Measurements from ENCODE around the gene FANCE. TPM values are rescaled to one million over a fixed set of nuclear protein-coding genes. Genes with fewer than 3 reads are reported as not detected.

FANCE gene
- total and polyA plus RNA-seq, 9 of the 15 experiments (the other 6 are each of a cell fraction or from before 2014, with no cell fraction given) = 5.7 to 30.2 (median 17.0) TPM

DNA sequence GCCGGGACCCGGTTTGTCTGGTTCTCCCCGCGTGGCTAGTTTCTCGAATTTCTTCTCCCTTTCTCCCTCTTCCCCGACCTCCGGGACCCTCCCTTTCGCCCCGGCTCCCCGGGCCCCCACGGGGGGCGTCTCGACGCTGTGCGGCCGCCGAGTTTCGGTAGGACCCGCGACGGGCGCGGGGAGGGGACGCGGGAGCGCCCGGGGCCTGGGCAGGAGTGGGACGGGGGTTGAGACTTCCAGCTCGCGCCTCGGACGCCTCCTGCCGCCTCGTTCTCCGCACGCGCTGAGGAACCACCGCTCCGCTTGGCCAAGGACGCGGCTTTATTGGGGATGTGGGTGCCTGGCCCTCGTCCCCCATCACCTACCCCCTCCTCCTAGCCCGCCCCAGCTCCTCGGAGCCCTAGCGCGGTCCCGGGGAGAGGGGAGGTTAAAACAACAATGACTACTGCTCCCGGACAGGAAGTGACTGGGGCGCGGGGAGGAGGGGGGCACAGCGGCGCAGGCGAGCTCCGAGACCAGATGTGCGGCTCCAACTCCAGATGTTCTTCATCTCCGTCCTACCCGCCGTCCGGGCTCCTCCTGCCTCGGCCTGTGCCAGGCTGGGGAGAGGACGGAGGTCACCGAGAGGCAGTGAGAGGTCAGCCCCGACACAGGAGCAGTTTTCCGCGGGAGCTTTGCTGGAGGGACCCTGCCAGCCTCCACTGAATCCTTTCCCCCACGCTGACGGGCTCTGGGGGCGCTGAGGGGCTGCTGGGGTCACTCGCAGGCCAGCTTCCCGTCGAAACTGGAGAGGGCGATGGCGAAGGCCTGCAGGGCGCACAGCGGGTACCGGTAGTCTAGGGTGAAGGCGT, 45.7 kb downstream of the FANCE start (continued):
- TF ChIP-seq CBX3 (IDR thresholded peaks at IDR 0.05; ENCODE audit: borderline replicate concordance in 1 of 2, low read length in 2 of 2) = peak in 1 of 2 experiments; percentile 35; a peak in 1 of 3 replicates
- TF ChIP-seq, protein P1, sequence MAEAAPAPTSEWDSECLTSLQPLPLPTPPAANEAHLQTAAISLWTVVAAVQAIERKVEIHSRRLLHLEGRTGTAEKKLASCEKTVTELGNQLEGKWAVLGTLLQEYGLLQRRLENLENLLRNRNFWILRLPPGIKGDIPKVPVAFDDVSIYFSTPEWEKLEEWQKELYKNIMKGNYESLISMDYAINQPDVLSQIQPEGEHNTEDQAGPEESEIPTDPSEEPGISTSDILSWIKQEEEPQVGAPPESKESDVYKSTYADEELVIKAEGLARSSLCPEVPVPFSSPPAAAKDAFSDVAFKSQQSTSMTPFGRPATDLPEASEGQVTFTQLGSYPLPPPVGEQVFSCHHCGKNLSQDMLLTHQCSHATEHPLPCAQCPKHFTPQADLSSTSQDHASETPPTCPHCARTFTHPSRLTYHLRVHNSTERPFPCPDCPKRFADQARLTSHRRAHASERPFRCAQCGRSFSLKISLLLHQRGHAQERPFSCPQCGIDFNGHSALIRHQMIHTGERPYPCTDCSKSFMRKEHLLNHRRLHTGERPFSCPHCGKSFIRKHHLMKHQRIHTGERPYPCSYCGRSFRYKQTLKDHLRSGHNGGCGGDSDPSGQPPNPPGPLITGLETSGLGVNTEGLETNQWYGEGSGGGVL (CRISPR knock-in tag; IDR thresholded peaks at IDR 0.05) = no peak
- no peak for TF ChIP-seq KLF1 (tag; IDR thresholded peaks at IDR 0.05)
- no peak for TF ChIP-seq JUN (IDR thresholded peaks at IDR 0.05; ENCODE audit: borderline replicate concordance, low read depth, low read length)
- TF ChIP-seq JUN (CRISPR knock-in tag; IDR thresholded peaks at IDR 0.05; ENCODE audit: borderline replicate concordance) = peak; percentile 44; the same call in 1 of the 2 replicates
- TF ChIP-seq ZNF140 (CRISPR knock-in tag; IDR thresholded peaks at IDR 0.05) = no peak
- TF ChIP-seq SMARCE1 (IDR thresholded peaks at IDR 0.05) = peak; percentile 48; the same call in 1 of the 2 replicates
- TF ChIP-seq NUFIP1 (IDR thresholded peaks at IDR 0.05; ENCODE audit: partially characterized antibody) = no peak
- no peak for TF ChIP-seq STAT5B (CRISPR knock-in tag; IDR thresholded peaks at IDR 0.05)
- peak; percentile 84 to 91 for TF ChIP-seq MAZ (CRISPR knock-in tag; conservative IDR thresholded peaks at IDR 0.05 in 1 of 2, IDR thresholded peaks at IDR 0.05 in 1 of 2)
- TF ChIP-seq, protein P2, sequence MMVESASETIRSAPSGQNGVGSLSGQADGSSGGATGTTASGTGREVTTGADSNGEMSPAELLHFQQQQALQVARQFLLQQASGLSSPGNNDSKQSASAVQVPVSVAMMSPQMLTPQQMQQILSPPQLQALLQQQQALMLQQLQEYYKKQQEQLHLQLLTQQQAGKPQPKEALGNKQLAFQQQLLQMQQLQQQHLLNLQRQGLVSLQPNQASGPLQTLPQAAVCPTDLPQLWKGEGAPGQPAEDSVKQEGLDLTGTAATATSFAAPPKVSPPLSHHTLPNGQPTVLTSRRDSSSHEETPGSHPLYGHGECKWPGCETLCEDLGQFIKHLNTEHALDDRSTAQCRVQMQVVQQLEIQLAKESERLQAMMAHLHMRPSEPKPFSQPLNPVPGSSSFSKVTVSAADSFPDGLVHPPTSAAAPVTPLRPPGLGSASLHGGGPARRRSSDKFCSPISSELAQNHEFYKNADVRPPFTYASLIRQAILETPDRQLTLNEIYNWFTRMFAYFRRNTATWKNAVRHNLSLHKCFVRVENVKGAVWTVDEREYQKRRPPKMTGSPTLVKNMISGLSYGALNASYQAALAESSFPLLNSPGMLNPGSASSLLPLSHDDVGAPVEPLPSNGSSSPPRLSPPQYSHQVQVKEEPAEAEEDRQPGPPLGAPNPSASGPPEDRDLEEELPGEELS (CRISPR knock-in tag; IDR thresholded peaks at IDR 0.05; ENCODE audit: borderline replicate concordance) = peak; percentile 90; the same call in 1 of the 2 replicates
- TF ChIP-seq, protein P3, sequence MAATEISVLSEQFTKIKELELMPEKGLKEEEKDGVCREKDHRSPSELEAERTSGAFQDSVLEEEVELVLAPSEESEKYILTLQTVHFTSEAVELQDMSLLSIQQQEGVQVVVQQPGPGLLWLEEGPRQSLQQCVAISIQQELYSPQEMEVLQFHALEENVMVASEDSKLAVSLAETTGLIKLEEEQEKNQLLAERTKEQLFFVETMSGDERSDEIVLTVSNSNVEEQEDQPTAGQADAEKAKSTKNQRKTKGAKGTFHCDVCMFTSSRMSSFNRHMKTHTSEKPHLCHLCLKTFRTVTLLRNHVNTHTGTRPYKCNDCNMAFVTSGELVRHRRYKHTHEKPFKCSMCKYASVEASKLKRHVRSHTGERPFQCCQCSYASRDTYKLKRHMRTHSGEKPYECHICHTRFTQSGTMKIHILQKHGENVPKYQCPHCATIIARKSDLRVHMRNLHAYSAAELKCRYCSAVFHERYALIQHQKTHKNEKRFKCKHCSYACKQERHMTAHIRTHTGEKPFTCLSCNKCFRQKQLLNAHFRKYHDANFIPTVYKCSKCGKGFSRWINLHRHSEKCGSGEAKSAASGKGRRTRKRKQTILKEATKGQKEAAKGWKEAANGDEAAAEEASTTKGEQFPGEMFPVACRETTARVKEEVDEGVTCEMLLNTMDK (IDR thresholded peaks at IDR 0.05; ENCODE audit: borderline replicate concordance, insufficient read depth, low read depth, low read length, poor library complexity, severe bottlenecking) = no peak
- TF ChIP-seq, protein P4, sequence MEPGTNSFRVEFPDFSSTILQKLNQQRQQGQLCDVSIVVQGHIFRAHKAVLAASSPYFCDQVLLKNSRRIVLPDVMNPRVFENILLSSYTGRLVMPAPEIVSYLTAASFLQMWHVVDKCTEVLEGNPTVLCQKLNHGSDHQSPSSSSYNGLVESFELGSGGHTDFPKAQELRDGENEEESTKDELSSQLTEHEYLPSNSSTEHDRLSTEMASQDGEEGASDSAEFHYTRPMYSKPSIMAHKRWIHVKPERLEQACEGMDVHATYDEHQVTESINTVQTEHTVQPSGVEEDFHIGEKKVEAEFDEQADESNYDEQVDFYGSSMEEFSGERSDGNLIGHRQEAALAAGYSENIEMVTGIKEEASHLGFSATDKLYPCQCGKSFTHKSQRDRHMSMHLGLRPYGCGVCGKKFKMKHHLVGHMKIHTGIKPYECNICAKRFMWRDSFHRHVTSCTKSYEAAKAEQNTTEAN (CRISPR knock-in tag; IDR thresholded peaks at IDR 0.05) = peak; percentile 33; the same call in 1 of the 2 replicates
- peak; percentile 18; the same call in 1 of the 2 replicates for TF ChIP-seq ZBTB7A (IDR thresholded peaks at IDR 0.05; ENCODE audit: borderline replicate concordance, control insufficient read depth, low read depth, low read length)
- peak; percentile 77; the same call in 1 of the 2 replicates for TF ChIP-seq ZBTB17 (CRISPR knock-in tag; IDR thresholded peaks at IDR 0.05)
- TF ChIP-seq, protein P5, sequence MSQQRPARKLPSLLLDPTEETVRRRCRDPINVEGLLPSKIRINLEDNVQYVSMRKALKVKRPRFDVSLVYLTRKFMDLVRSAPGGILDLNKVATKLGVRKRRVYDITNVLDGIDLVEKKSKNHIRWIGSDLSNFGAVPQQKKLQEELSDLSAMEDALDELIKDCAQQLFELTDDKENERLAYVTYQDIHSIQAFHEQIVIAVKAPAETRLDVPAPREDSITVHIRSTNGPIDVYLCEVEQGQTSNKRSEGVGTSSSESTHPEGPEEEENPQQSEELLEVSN (IDR thresholded peaks at IDR 0.05; ENCODE audit: borderline replicate concordance in 1 of 2, extremely low read depth in 1 of 2, insufficient read depth in 1 of 2, insufficient read length in 1 of 2, low read depth in 1 of 2, low read length in 1 of 2, poor library complexity in 1 of 2, severe bottlenecking in 1 of 2) = peak; percentile 94 to 95
